DMS 273 (cell line): Measurements from ENCODE around the gene LITAFD.
"Not testable (repeated sequence)": the region's sequence is repeated elsewhere in the genome, so short reads cannot be mapped to it uniquely, and the experiment has no call there.

Experiments
- DNase-seq: peaks from one replicate; lab custom pipeline; 2025; ENCODE audit not compliant: unreplicated experiment; lab: John Stamatoyannopoulos, UW

Gene LITAFD

GRCh38 chr16:8916541-8917225, 34.5 kb downstream of the LITAFD start:
- DNase-seq: no peak

GRCh38 chr16:8917336-8917735, 35.2 kb downstream of the LITAFD start:
- not testable (repeated sequence) for DNase-seq

- no peak for DNase-seq
These were observed 37.2 kb downstream of the LITAFD start for GRCh38 chr16:8919089-8919933.

GRCh38 chr16:8919934-8920462, 37.8 kb downstream of the LITAFD start:
- no peak for DNase-seq

- DNase-seq: no peak
These were observed 38.6 kb downstream of the LITAFD start for GRCh38 chr16:8920645-8921346.

GRCh38 chr16:8921347-8921984, 39.3 kb downstream of the LITAFD start:
- no peak for DNase-seq

GRCh38 chr16:8923199-8923598, 41.0 kb downstream of the LITAFD start:
- no peak for DNase-seq

- DNase-seq: no peak
These were observed 42.1 kb downstream of the LITAFD start for GRCh38 chr16:8924214-8924613.

- no peak for DNase-seq
These were observed 43.3 kb downstream of the LITAFD start for GRCh38 chr16:8925455-8925854.

- no peak for DNase-seq
These were observed 44.7 kb downstream of the LITAFD start for GRCh38 chr16:8926827-8927226.

- DNase-seq: no peak
These were observed 46.4 kb downstream of the LITAFD start for GRCh38 chr16:8928467-8928957.

GRCh38 chr16:8929086-8929748, 47.1 kb downstream of the LITAFD start:
- DNase-seq: peak; percentile 15

- DNase-seq: peak; percentile 34
These were observed 49.7 kb downstream of the LITAFD start for GRCh38 chr16:8931859-8932258.

GRCh38 chr16:8934601-8935000, 52.5 kb downstream of the LITAFD start:
- DNase-seq: no peak
